Smooth muscle cell (in vitro differentiated cells): ENCODE results near the gene PARD3B. TPM values are rescaled to one million over a fixed set of nuclear protein-coding genes. Genes with fewer than 3 reads are reported as not detected.

Experiments used
- DNase-seq: peaks from one replicate; lab custom pipeline; 2025; ENCODE audit not compliant: unreplicated experiment; lab: John Stamatoyannopoulos, UW
- H2AFZ ChIP-seq: fragments of 200-600 bp; sonication (generic); 2 replicates; pipeline ENCODE4 v1.6.0; 2016; ENCODE audit warnings: antibody characterized with exemption, low read depth, mild to moderate bottlenecking
- H3F3A ChIP-seq: fragments of 200-600 bp; sonication (generic); 2 replicates; pipeline ENCODE4 v1.6.0; 2017; ENCODE audit warnings: antibody characterized with exemption, low read depth
- H3K27ac ChIP-seq: fragments of 200-600 bp; sonication (generic); 2 replicates; pipeline ENCODE4 v1.5.1; 2016; ENCODE audit warnings: low read depth, mild to moderate bottlenecking
- H3K27me3 ChIP-seq: fragments of 200-600 bp; sonication (generic); 2 replicates; pipeline ENCODE4 v1.6.1; 2016; ENCODE audit warnings: low read depth, mild to moderate bottlenecking
- H3K36me3 ChIP-seq: fragments of 200-600 bp; sonication (generic); 2 replicates; pipeline ENCODE4 v1.5.1; 2016; ENCODE audit warnings: low read depth
- H3K4me1 ChIP-seq: fragments of 200-600 bp; sonication (generic); 2 replicates; pipeline ENCODE4 v1.5.1; 2016; ENCODE audit warnings: low read depth
- H3K4me2 ChIP-seq: fragments of 200-600 bp; sonication (generic); 2 replicates; pipeline ENCODE4 v1.6.0; 2016; ENCODE audit warnings: mild to moderate bottlenecking
- H3K4me3 ChIP-seq: fragments of 200-600 bp; sonication (generic); 2 replicates; pipeline ENCODE4 v1.5.1; 2016; ENCODE audit warnings: mild to moderate bottlenecking
- H3K79me2 ChIP-seq: fragments of 200-600 bp; sonication (generic); 2 replicates; pipeline ENCODE4 v1.6.0; 2016; ENCODE audit warnings: low read depth, mild to moderate bottlenecking
- H3K9ac ChIP-seq: fragments of 200-600 bp; sonication (generic); 2 replicates; pipeline ENCODE4 v1.6.0; 2016; ENCODE audit warnings: low read depth
- H3K9me3 ChIP-seq: fragments of 200-600 bp; sonication (generic); replicated peaks from 2 replicates; pipeline ENCODE4 v1.5.1; 2016; ENCODE audit warnings: low read depth
- H4K20me1 ChIP-seq: fragments of 200-600 bp; sonication (generic); 2 replicates; pipeline ENCODE4 v1.6.0; 2016; ENCODE audit warnings: low read depth
- WGBS: methylation state at CpG from one replicate; pipeline ENCODE4 v1.1.7; 2016; ENCODE audit warnings: low lambda C conversion rate; 5-methylcytosine and 5-hydroxymethylcytosine counted together
- polyA plus RNA-seq: library from polyadenylated mRNA; unstranded; fragments of >200 nt; fragmentation: Nextera tagmentation; extraction: Ambion mirVana; gene quantifications from 2 replicates; pipeline ENCODE4 v1.2.1, GENCODE V29; 2016
- total RNA-seq: library from RNA; depleted of rRNA; stranded (reverse); fragments of >200 nt; gene quantifications from 2 replicates; pipeline ENCODE4 v1.2.3, GENCODE V29; 2014
- TF ChIP-seq, protein P1 (sequence below): fragments of 200-600 bp; sonication (generic); IDR thresholded peaks from 2 replicates; pipeline ENCODE4 v1.5.1; 2017; ENCODE audit warnings: borderline replicate concordance, mild to moderate bottlenecking, antibody characterized with exemption; ENCODE audit not compliant: insufficient read depth, poor library complexity, severe bottlenecking

Gene PARD3B
- total and polyA plus RNA-seq, 2 experiments from 2014 or later = 3.3 to 12.2 TPM

DNA sequence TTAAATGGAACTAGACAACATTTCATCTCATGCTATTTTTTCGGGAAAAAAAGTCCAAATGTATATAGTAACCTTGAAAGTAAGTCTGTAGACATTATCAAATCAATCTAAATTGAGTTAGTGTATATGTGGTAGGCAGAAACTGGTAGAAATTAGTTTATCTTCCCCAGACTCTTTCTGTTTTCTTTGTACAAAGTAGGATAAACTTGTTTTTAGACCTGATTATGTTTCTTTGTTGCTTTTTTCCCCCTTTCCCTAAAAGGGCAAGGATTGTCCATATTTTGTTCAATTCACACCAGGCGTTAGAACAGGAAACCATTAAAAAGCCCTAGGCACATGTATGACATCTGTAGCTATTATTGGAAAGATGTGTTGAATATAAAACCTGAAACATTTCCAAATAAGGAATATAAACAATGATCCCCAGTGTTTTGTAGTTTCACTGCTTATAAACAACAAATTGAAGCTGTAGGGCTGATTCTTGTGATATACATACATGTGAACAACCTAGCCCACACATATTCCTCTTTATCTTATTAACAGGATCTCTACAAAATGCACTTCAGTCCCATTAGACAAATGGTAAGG lies 528.3 kb downstream of the PARD3B start:
- no peaks in the 10 kb centered on the region for H3F3A ChIP-seq
- H2AFZ ChIP-seq = no peak overlapping the region
- WGBS = 85% methylated on average over 2 of the region's 2 CpGs
- H3K9me3 ChIP-seq = no peaks in the 10 kb centered on the region
- no peak overlapping the region for H3K4me2 ChIP-seq
- no peak for DNase-seq
- TF ChIP-seq, protein P1, sequence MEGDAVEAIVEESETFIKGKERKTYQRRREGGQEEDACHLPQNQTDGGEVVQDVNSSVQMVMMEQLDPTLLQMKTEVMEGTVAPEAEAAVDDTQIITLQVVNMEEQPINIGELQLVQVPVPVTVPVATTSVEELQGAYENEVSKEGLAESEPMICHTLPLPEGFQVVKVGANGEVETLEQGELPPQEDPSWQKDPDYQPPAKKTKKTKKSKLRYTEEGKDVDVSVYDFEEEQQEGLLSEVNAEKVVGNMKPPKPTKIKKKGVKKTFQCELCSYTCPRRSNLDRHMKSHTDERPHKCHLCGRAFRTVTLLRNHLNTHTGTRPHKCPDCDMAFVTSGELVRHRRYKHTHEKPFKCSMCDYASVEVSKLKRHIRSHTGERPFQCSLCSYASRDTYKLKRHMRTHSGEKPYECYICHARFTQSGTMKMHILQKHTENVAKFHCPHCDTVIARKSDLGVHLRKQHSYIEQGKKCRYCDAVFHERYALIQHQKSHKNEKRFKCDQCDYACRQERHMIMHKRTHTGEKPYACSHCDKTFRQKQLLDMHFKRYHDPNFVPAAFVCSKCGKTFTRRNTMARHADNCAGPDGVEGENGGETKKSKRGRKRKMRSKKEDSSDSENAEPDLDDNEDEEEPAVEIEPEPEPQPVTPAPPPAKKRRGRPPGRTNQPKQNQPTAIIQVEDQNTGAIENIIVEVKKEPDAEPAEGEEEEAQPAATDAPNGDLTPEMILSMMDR = no peak
- H3K79me2 ChIP-seq = no peaks in the 10 kb centered on the region
- no peaks in the 10 kb centered on the region for H4K20me1 ChIP-seq
- H3K36me3 ChIP-seq = no peaks in the 10 kb centered on the region
- H3K9ac ChIP-seq = no peak overlapping the region
- H3K27ac ChIP-seq = no peak overlapping the region
- no peaks in the 10 kb centered on the region for H3K4me1 ChIP-seq
- no peaks in the 10 kb centered on the region for H3K27me3 ChIP-seq
- no peak overlapping the region for H3K4me3 ChIP-seq

DNA sequence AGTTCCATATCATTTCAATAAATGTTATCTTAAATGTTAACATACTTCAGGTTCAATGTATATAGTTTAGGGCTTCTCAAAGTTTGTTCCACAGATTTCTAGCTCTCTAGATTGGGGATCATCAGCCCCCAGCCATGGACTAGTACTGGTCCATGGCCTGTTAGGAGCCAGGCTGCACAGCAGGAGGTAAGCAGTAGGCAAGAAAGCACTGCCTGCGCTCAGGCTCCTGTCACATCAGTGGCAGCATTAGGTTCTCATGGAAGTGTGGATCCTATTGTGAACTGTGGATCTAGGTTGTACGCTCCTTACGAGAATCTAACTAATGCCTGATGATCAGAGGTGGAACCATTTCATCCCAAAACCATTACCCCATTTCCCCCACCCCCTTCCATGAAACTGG lies 531.1 kb downstream of the PARD3B start:
- Histone ChIP-seq H3K27ac (no peak overlapping the region), H4K20me1 (no peaks in the 10 kb centered on the region), H3K4me3 (no peak overlapping the region), H3K4me2 (no peak overlapping the region), H3F3A (no peaks in the 10 kb centered on the region), H3K9me3 (no peaks in the 10 kb centered on the region), H2AFZ (no peak overlapping the region), H3K9ac (no peak overlapping the region), H3K27me3 (no peaks in the 10 kb centered on the region), H3K4me1 (no peaks in the 10 kb centered on the region), H3K79me2 (no peaks in the 10 kb centered on the region), H3K36me3 (no peaks in the 10 kb centered on the region)
- TF ChIP-seq, protein P1 = no peak
- 99% methylated on average over 3 of the region's 3 CpGs for WGBS
- DNase-seq = no peak

DNA sequence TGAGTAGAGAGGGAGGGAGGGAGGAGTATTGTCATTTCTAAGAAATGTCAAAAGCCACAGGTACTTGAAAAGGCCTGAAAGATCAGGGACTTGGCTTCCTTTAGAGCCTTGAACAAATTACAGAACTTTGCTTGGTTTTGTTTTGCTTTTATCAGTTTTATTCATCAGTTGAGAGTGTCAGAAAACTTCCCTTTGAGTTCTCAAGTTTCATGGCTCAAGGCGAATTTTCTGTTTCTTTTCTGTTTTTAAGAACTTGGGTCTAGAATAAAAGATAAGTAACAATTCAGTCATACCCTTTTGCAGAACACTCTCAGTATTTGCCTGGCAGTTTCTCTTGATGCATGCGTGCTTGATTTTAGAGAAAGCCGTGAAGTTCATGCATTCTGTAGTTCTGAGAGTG lies 531.9 kb downstream of the PARD3B start:
- Histone ChIP-seq H3F3A (no peaks in the 10 kb centered on the region), H3K79me2 (no peaks in the 10 kb centered on the region), H3K4me1 (no peaks in the 10 kb centered on the region), H3K9me3 (no peaks in the 10 kb centered on the region), H3K4me3 (no peak overlapping the region), H2AFZ (no peak overlapping the region), H3K9ac (no peak overlapping the region), H3K27me3 (no peaks in the 10 kb centered on the region), H3K4me2 (no peak overlapping the region), H4K20me1 (no peaks in the 10 kb centered on the region), H3K27ac (no peak overlapping the region), H3K36me3 (no peaks in the 10 kb centered on the region)
- TF ChIP-seq, protein P1 = no peak
- 79% methylated on average over 3 of the region's 3 CpGs for WGBS
- DNase-seq = no peak

DNA sequence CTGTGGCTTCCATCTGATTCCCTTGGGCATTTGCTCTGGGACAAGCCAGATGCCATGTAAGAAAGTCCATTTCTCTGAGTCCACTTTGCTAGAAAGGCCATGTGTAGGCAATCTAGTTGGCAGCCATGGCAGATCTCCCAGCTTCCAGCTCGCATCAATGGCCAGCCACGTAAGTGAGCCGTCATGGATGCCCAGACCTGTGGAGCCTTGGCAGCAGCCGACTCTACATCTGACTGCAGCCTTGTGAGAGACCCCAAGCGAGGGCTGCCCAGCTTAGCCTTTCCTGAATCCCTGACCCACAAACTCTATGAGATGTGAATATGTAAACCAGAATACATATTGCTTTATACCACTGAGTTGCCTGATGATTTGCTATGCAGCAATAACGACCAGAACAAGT lies 533.5 kb downstream of the PARD3B start:
- WGBS = 96% methylated on average over 6 of the region's 6 CpGs
- Histone ChIP-seq H3K9ac (no peak overlapping the region), H3K27ac (no peak overlapping the region), H3K36me3 (no peaks in the 10 kb centered on the region), H4K20me1 (no peaks in the 10 kb centered on the region), H3F3A (no peaks in the 10 kb centered on the region), H2AFZ (no peak overlapping the region), H3K79me2 (no peaks in the 10 kb centered on the region), H3K4me3 (no peak overlapping the region), H3K4me2 (no peak overlapping the region), H3K4me1 (no peaks in the 10 kb centered on the region), H3K9me3 (no peaks in the 10 kb centered on the region), H3K27me3 (no peaks in the 10 kb centered on the region)
- TF ChIP-seq, protein P1 = no peak
- no peak for DNase-seq
